HepG2 (cell line): Measurements from ENCODE around the gene SPTBN2. TPM values are rescaled to one million over a fixed set of nuclear protein-coding genes. Genes with fewer than 3 reads are reported as not detected.
A peak's percentile ranks its signal among the peaks of the same experiment; 100 is the strongest.

Experiments
- ATF1 ChIP-seq: IDR thresholded peaks from 2 replicates; pipeline ENCODE4 v1.6.1; 2016; ENCODE audit warnings: mild to moderate bottlenecking, control low read depth
- EEA1 ChIP-seq: sonication (generic); formaldehyde crosslinking; IDR thresholded peaks from 2 replicates; pipeline ENCODE4 v1.5.1; 2020; ENCODE audit warnings: mild to moderate bottlenecking, missing genetic modification reagents, borderline replicate concordance
- ETV5 ChIP-seq: IDR thresholded peaks from 2 replicates; pipeline ENCODE4 v1.6.1; 2018; ENCODE audit warnings: missing biosample characterization, missing genetic modification reagents, inconsistent platforms, borderline replicate concordance
- GATAD1 ChIP-seq: IDR thresholded peaks from 2 replicates; pipeline ENCODE4 v1.6.1; 2016; ENCODE audit warnings: missing genetic modification reagents, missing compliant biosample characterization
- KDM2A ChIP-seq: sonication (generic); formaldehyde crosslinking; IDR thresholded peaks from 2 replicates; pipeline ENCODE4 v1.4.0; 2020; ENCODE audit warnings: low read depth, missing genetic modification reagents, borderline replicate concordance
- KLF11 ChIP-seq: IDR thresholded peaks from 2 replicates; pipeline ENCODE4 v1.6.1; 2016; ENCODE audit warnings: missing compliant biosample characterization
- MED13 ChIP-seq: sonication (generic); formaldehyde crosslinking; IDR thresholded peaks from 2 replicates; pipeline ENCODE4 v1.5.0; 2020; ENCODE audit warnings: missing genetic modification reagents
- MYC ChIP-seq: sonication (generic); formaldehyde crosslinking; IDR thresholded peaks from 2 replicates; pipeline ENCODE4 v1.9.0; 2021; ENCODE audit warnings: missing genetic modification reagents, borderline replicate concordance
- NAIF1 ChIP-seq: sonication (generic); formaldehyde crosslinking; IDR thresholded peaks from 2 replicates; pipeline ENCODE4 v1.5.0; 2020; ENCODE audit warnings: mild to moderate bottlenecking, missing genetic modification reagents, borderline replicate concordance
- NR2F1 ChIP-seq, 2 experiments: fragments of 450-650 bp in 1 of 2; formaldehyde crosslinking in 1 of 2; IDR thresholded peaks; 2 replicates each; pipeline versions ENCODE4 v1.5.0 to v1.6.1; 2016 to 2020; ENCODE audit warnings: mild to moderate bottlenecking in 1 of 2, missing compliant biosample characterization in 1 of 2, missing genetic modification reagents in 1 of 2, moderate library complexity in 1 of 2
- SOX13 ChIP-seq, 3 experiments: fragments of 450-650 bp in 1 of 3; sonication (generic) in 1 of 3; formaldehyde crosslinking in 1 of 3; IDR thresholded peaks in 2 of 3; conservative IDR thresholded peaks in 1 of 3; 2 replicates each; pipeline versions ENCODE4 v1.5.0 to v1.6.1; 2016 to 2020; ENCODE audit warnings: antibody characterized with exemption in 1 of 3, mild to moderate bottlenecking in 1 of 3, missing compliant biosample characterization in 1 of 3, missing genetic modification reagents in 1 of 3, moderate library complexity in 1 of 3
- SP2 ChIP-seq: sonication (generic); formaldehyde crosslinking; IDR thresholded peaks from 2 replicates; pipeline ENCODE4 v1.5.1; 2020; ENCODE audit warnings: mild to moderate bottlenecking, missing genetic modification reagents
- ZC3H4 ChIP-seq: sonication (generic); formaldehyde crosslinking; IDR thresholded peaks from 2 replicates; pipeline ENCODE4 v1.4.0; 2020; ENCODE audit warnings: missing genetic modification reagents, borderline replicate concordance
- ZNF33B ChIP-seq: sonication (generic); formaldehyde crosslinking; IDR thresholded peaks from 2 replicates; pipeline ENCODE4 v1.5.1; 2020; ENCODE audit warnings: mild to moderate bottlenecking, missing genetic modification reagents
- ZNF879 ChIP-seq: sonication (generic); formaldehyde crosslinking; IDR thresholded peaks from 2 replicates; pipeline ENCODE4 v1.8.1; 2023; ENCODE audit warnings: missing genetic modification reagents
- polyA plus RNA-seq, 8 experiments: library from polyadenylated mRNA; depleted of rRNA in 3 of 8; stranded (reverse) in 7 of 8; unstranded in 1 of 8; fragments of >200 nt; fragmentation: Illumina TruSeq in 4 of 8; extraction: Trizol in 4 of 8; gene quantifications; 2 replicates each; pipeline versions ENCODE4 v1.2.1 to v1.2.3, GENCODE V29; 2011 to 2016; ENCODE audit warnings: low read depth in 4 of 8, missing spikeins in 1 of 8, mixed read lengths in 1 of 8; ENCODE audit not compliant: insufficient read depth in 1 of 8
- total RNA-seq, 5 experiments: library from RNA; depleted of rRNA; stranded (reverse); fragments of >200 nt; fragmentation: Illumina TruSeq; extraction: Trizol; gene quantifications; 2 replicates each; pipeline ENCODE4 v1.2.3, GENCODE V29; 2016; ENCODE audit warnings: low read depth in 1 of 5
- TF ChIP-seq, protein P1 (sequence below): sonication (generic); formaldehyde crosslinking; IDR thresholded peaks from 2 replicates; pipeline ENCODE4 v1.8.0; 2022; ENCODE audit warnings: missing genetic modification reagents, mild to moderate bottlenecking, moderate library complexity, borderline replicate concordance
- TF ChIP-seq, protein P2 (sequence below): sonication (generic); formaldehyde crosslinking; IDR thresholded peaks from 2 replicates; pipeline ENCODE4 v1.5.0; 2020; ENCODE audit warnings: mild to moderate bottlenecking, missing genetic modification reagents, moderate library complexity
- TF ChIP-seq, protein P3 (sequence below): IDR thresholded peaks from 2 replicates; pipeline ENCODE4 v1.6.1; 2016; ENCODE audit warnings: missing biosample characterization, missing genetic modification reagents, low read depth
- TF ChIP-seq, protein P4 (sequence below): sonication (generic); formaldehyde crosslinking; IDR thresholded peaks from 2 replicates; pipeline ENCODE4 v1.5.0; 2020; ENCODE audit warnings: mild to moderate bottlenecking, missing genetic modification reagents, borderline replicate concordance

Gene SPTBN2
- total and polyA plus RNA-seq, 2 of the 13 experiments (the other 11 are each of a cell fraction or from before 2014, with no cell fraction given): 0.65 to 4.0 TPM

DNA sequence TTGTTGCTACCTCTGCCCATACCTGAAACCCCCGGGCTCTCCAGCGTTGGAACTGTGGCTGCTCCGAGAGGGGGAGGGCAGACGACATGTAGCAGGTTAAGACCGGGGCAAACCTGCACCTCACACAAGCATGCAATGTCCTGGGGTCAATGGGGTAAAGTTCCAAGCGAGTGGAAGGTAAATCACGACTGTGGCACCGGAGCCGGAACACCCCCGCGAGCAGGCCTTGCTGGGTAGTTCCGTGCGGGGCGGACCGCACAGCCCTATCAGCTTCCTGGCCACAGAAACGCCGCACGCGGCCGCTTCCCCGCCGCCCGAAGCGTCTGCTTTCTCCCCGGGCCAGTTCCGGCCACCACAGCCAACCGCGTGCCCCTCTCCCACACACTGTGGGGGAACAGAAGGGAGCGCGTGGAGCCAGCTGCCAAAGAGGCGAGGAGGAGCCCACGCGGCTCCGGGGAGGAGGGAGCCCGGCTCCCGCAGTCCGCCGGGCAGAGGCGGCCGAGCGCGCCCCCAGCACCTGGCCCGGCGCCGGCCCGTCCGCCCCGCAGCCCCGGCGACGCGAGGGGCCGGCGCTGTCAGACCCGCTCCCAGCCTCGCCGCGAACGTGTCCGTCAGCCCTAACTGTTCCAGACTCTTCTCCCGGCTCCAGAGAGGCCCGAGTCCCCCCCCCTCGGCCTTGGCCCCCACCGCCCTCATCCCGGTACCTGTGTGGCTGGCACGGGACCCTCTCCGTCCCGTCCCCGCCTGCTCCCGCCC is 1.6 kb downstream of the SPTBN2 start (continued):
- TF ChIP-seq MYC (CRISPR knock-in tag) (no peak; the same call in 1 of the 2 replicates), GATAD1 (CRISPR knock-in tag) (no peak), ZC3H4 (CRISPR knock-in tag) (no peak), ATF1 (no peak), ZNF879 (no peak), NAIF1 (CRISPR knock-in tag) (no peak), KLF11 (CRISPR knock-in tag) (no peak), EEA1 (CRISPR knock-in tag) (no peak), ETV5 (no peak; the same call in 1 of the 2 replicates), NR2F1 (CRISPR knock-in tag; IDR thresholded peaks at IDR 0.05) (no peak), MED13 (CRISPR knock-in tag) (no peak), ZNF33B (no peak), KDM2A (CRISPR knock-in tag) (peak; percentile 70; the same call in 1 of the 2 replicates), SP2 (no peak), SOX13 (IDR thresholded peaks at IDR 0.05) (no peak), SOX13 (CRISPR knock-in tag; conservative IDR thresholded peaks at IDR 0.05 in 1 of 2, IDR thresholded peaks at IDR 0.05 in 1 of 2) (no peak)
- TF ChIP-seq, protein P1, sequence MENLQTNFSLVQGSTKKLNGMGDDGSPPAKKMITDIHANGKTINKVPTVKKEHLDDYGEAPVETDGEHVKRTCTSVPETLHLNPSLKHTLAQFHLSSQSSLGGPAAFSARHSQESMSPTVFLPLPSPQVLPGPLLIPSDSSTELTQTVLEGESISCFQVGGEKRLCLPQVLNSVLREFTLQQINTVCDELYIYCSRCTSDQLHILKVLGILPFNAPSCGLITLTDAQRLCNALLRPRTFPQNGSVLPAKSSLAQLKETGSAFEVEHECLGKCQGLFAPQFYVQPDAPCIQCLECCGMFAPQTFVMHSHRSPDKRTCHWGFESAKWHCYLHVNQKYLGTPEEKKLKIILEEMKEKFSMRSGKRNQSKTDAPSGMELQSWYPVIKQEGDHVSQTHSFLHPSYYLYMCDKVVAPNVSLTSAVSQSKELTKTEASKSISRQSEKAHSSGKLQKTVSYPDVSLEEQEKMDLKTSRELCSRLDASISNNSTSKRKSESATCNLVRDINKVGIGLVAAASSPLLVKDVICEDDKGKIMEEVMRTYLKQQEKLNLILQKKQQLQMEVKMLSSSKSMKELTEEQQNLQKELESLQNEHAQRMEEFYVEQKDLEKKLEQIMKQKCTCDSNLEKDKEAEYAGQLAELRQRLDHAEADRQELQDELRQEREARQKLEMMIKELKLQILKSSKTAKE: peak; percentile 45; the same call in 1 of the 2 replicates
- TF ChIP-seq, protein P2, sequence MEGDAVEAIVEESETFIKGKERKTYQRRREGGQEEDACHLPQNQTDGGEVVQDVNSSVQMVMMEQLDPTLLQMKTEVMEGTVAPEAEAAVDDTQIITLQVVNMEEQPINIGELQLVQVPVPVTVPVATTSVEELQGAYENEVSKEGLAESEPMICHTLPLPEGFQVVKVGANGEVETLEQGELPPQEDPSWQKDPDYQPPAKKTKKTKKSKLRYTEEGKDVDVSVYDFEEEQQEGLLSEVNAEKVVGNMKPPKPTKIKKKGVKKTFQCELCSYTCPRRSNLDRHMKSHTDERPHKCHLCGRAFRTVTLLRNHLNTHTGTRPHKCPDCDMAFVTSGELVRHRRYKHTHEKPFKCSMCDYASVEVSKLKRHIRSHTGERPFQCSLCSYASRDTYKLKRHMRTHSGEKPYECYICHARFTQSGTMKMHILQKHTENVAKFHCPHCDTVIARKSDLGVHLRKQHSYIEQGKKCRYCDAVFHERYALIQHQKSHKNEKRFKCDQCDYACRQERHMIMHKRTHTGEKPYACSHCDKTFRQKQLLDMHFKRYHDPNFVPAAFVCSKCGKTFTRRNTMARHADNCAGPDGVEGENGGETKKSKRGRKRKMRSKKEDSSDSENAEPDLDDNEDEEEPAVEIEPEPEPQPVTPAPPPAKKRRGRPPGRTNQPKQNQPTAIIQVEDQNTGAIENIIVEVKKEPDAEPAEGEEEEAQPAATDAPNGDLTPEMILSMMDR (CRISPR knock-in tag): no peak
- TF ChIP-seq, protein P3, sequence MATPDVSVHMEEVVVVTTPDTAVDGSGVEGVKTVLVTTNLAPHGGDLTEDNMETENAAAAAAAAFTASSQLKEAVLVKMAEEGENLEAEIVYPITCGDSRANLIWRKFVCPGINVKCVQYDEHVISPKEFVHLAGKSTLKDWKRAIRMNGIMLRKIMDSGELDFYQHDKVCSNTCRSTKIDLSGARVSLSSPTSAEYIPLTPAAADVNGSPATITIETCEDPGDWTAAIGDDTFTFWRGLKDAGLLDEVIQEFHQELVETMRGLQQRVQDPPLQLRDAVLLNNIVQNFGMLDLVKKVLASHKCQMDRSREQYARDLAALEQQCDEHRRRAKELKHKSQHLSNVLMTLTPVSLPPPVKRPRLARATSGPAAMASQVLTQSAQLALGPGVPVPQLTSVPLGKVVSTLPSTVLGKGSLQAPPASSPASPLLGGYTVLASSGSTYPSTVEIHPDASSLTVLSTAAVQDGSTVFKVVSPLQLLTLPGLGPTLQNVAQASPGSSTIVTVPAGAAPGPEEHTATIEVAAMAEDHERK (CRISPR knock-in tag): no peak
- TF ChIP-seq, protein P4, sequence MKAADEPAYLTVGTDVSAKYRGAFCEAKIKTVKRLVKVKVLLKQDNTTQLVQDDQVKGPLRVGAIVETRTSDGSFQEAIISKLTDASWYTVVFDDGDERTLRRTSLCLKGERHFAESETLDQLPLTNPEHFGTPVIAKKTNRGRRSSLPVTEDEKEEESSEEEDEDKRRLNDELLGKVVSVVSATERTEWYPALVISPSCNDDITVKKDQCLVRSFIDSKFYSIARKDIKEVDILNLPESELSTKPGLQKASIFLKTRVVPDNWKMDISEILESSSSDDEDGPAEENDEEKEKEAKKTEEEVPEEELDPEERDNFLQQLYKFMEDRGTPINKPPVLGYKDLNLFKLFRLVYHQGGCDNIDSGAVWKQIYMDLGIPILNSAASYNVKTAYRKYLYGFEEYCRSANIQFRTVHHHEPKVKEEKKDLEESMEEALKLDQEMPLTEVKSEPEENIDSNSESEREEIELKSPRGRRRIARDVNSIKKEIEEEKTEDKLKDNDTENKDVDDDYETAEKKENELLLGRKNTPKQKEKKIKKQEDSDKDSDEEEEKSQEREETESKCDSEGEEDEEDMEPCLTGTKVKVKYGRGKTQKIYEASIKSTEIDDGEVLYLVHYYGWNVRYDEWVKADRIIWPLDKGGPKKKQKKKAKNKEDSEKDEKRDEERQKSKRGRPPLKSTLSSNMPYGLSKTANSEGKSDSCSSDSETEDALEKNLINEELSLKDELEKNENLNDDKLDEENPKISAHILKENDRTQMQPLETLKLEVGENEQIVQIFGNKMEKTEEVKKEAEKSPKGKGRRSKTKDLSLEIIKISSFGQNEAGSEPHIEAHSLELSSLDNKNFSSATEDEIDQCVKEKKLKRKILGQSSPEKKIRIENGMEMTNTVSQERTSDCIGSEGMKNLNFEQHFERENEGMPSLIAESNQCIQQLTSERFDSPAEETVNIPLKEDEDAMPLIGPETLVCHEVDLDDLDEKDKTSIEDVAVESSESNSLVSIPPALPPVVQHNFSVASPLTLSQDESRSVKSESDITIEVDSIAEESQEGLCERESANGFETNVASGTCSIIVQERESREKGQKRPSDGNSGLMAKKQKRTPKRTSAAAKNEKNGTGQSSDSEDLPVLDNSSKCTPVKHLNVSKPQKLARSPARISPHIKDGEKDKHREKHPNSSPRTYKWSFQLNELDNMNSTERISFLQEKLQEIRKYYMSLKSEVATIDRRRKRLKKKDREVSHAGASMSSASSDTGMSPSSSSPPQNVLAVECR (CRISPR knock-in tag): peak; percentile 25; the same call in 1 of the 2 replicates
